SK-N-SH treated with all-trans-retinoic acid at 6 μM for 48 hours (cell line): Measurements from ENCODE around the gene TRIM66.

ENCODE experiments used
- ARNTL ChIP-seq: fragments of 450-650 bp; formaldehyde crosslinking; IDR thresholded peaks from 2 replicates; pipeline ENCODE4 v1.5.0; 2020; ENCODE audit warnings: low read depth, mild to moderate bottlenecking, moderate library complexity, borderline replicate concordance
- OSR1 ChIP-seq: fragments of 250-450 bp; sonication (Bioruptor Pico); IDR thresholded peaks from 2 replicates; pipeline ENCODE4 v1.8.0; 2022; ENCODE audit warnings: moderate library complexity, mild to moderate bottlenecking, inconsistent platforms
- RARB ChIP-seq: fragments of 250-450 bp; sonication (Bioruptor Pico); IDR thresholded peaks from 2 replicates; pipeline ENCODE4 v1.8.0; 2021; ENCODE audit warnings: mild to moderate bottlenecking, moderate library complexity
- TOX ChIP-seq: fragments of 250-450 bp; sonication (Bioruptor Pico); IDR thresholded peaks from 2 replicates; pipeline ENCODE4 v1.8.0; 2021; ENCODE audit warnings: mild to moderate bottlenecking, moderate library complexity, borderline replicate concordance
- ZNF8 ChIP-seq: fragments of 450-650 bp; formaldehyde crosslinking; IDR thresholded peaks from 2 replicates; pipeline ENCODE4 v1.5.0; 2020; ENCODE audit warnings: mild to moderate bottlenecking, moderate library complexity
- TF ChIP-seq, protein P1 (sequence below): fragments of 250-450 bp; sonication (Bioruptor Pico); IDR thresholded peaks from 2 replicates; pipeline ENCODE4 v1.8.0; 2020; ENCODE audit warnings: mild to moderate bottlenecking, moderate library complexity, borderline replicate concordance

DNA sequence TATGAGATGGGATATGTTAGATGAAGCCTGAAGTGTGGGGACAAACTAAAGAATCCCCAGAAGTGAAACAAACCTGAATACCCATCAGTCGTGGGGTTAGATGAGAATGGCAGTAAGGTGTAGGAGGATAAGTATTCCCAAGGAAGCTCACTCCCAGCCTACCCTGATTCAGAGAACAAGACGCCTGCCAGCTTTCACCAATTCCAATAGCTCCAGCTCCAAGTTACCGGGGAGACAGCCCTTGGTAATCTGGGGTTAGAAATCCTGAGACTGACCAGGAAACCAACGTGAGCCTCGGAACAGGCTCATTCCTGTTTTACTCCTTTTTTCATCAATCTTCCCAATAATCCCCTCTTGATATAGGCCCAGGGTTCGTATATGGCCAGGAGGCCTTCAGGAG lies 46.6 kb upstream of the TRIM66 start:
- TF ChIP-seq ARNTL (CRISPR knock-in tag), result no peak
- TF ChIP-seq RARB (CRISPR knock-in tag), result no peak
- no peak for TF ChIP-seq TOX
- TF ChIP-seq, protein P1, sequence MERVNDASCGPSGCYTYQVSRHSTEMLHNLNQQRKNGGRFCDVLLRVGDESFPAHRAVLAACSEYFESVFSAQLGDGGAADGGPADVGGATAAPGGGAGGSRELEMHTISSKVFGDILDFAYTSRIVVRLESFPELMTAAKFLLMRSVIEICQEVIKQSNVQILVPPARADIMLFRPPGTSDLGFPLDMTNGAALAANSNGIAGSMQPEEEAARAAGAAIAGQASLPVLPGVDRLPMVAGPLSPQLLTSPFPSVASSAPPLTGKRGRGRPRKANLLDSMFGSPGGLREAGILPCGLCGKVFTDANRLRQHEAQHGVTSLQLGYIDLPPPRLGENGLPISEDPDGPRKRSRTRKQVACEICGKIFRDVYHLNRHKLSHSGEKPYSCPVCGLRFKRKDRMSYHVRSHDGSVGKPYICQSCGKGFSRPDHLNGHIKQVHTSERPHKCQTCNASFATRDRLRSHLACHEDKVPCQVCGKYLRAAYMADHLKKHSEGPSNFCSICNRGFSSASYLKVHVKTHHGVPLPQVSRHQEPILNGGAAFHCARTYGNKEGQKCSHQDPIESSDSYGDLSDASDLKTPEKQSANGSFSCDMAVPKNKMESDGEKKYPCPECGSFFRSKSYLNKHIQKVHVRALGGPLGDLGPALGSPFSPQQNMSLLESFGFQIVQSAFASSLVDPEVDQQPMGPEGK (CRISPR knock-in tag), result no peak
- TF ChIP-seq OSR1 (CRISPR knock-in tag), result no peak
- no peak for TF ChIP-seq ZNF8 (CRISPR knock-in tag)
